HG03280 (cell line): ENCODE data around the gene NOTUM.
"Not testable (repeated sequence)": the region's sequence is repeated elsewhere in the genome, so short reads cannot be mapped to it uniquely, and the experiment has no call there.

Source experiments
- ATAC-seq: cut with Tn5 transposase; IDR thresholded peaks from one replicate; pipeline ENCODE4 v1.9.1; 2021; ENCODE audit warnings: mild to moderate bottlenecking, moderate library complexity; ENCODE audit not compliant: unreplicated experiment

NOTUM gene

DNA sequence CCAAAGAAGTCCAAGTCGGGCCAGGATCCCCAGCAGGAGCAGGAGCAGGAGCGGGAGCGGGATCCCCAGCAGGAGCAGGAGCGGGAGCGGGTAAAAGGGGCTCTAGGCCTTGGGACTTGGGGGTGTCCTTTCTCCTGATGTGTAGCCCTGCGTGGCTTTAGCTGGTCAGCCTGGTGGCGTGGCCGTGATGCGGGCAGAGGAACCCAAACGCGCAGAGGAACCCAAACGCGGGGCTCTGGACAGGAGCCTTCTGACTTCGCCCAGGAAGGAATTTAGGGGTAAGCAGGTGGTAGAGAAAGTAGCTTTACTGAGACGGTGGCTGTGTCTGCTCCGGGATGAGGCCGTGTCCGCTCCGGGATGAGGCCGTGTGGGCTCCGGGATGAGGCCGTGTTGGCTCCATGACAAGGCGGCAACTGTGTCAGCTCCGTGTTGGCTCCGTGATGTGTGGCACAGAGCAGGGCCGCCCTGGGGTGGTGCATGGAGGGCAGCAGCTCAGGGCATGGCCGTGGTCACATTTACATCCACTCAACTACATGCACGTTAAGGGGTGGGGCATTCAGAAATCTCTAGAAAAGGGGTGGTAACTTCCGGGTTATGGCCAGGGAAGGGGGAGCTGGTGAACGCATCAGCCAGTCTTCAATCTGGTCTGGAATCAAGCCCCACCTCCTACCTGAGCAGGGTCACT is 35.9 kb upstream of the NOTUM start:
- ATAC-seq: no peak

DNA sequence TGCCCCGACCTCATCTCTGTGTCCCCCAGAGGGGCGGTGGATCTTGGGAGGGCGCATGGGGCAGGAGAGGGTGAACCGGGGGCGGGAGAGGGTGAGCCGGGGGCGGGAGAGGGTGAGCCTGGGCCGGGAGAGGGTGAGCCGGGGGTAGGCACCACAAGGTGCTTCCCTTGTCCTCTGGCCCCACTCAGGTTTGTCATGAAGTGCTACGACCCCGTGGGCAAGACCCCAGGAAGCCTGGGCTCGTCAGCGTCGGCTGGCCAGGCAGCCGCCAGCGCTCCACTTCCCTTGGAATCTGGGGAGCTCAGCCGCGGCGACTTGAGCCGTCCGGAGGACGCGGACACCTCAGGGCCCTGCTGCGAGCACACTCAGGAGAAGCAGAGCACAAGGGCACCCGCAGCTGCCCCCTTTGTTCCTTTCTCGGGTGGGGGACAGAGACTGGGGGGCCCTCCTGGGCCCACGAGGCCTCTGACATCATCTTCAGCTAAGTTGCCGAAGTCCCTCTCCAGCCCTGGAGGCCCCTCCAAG is 35.3 kb upstream of the NOTUM start:
- ATAC-seq: no peak

DNA sequence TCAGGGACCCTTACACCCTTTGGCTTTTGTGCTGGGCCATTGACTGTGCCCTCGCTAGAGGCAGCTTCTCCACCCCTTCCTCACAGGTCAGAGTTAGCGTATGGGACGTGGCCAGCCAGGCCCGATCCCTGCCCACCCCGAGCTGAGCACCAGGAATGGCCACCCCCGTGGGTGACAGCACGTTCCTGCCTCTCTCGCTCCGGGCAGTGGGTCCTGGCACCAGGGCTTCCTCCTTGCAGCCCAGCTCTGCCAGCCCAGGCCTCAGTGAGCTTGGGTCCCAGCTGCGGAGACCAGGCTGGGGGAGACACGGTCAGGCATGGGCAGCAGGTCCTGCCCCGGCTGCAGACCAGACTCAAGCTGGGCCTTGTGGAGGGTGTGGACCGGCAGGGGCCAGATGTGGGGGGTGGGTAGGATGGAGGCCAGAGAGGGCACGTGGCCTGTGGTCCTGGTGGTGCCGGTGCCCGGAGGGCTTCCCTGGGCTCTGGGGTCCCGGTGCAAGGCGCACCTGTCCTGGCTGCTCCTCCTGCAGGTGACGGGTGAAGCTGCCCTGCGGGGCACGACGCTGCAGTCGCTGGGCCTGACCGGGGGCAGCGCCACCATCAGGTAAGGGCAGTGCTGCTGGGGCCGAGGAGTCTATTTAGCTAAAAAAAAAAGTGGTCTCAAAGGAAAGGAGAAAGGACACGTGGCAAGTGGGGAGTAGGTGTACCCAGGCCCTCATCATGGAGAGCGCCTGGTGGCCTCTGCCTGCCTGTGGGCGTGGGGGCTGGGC is 34.7 kb upstream of the NOTUM start:
- ATAC-seq: no peak

DNA sequence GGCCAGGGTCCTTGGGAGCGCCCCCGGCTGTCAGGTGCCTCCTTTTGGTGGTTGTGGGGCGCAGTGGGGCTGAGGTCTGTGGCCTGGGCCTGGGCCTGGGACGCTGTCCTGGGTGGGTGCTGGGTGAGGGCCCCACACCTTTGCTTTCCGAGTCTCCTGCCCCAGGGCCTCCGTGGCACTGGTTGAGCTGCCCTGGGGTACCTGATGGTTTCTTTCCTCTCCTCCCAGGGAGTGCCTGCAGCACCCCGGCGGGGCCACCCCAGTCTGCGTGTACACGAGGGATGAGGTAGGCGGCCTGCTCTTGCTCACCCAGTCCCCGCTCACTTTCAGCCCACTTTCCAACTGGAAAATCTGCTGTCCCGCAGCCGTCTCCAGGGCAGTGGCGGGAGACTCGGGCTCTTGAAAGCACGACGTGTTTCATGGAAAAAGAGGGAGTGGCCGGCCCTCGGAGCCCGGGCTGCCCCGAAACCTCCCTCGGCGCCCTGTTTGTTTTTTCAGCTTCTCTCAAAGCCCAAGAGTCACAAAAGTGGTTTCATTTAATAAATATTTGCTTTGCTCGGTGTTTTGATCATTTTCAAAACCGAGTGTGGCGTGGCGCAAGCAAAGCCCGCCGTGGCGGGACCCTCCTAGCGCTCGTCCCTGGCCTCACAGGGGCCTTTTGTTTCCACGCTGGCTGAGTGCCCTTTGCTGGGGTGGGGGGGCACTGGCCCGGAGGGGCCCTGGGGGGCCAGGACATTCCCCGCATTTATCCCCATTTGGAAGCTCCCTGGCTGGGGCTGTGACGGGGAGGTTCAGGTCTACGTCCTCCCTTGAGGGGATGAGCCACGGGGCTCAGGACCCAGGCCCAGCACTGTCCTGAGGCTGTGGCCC is 33.8 kb upstream of the NOTUM start:
- no peak for ATAC-seq

DNA sequence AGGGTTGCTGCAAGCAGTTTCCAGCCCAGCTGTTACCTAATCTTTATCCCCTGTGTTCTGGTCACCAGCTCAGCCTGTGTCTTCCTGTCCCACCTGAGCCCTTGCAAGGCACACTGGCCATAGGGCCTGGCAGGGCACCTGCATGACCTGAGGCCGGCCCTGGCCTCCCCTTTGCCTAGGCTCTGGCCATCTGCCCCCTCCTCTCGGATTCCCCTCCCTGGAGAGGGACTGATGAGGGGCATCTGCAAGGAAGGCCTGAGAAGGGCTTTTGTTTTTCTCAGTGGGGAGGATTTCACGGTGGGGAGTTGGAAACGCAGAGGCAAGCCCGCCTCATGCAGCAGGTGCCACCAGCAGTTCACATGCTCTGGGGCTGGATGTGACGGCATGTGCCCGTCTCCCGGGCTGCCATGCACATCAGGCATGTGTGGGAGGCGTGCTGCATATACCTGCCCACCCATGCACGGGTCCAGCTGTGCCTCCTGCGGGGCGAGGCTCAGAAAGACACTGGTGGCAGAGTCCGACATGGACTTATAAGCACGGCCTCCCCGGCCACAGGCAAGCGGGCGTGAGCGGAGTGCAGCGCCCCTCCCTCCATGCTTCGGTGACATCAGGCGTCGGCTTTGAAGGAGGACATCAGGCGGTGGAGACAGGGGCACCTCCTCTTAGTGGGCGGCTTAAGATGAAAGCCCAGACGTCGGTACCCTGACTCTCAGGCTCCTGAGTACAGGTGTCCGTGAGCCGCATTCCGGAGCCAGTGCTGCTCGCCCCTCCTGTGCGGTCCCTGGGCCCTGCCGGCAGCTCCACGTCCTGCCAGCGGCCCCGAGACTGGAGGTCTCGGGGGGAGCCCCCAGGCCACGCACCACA is 33.0 kb upstream of the NOTUM start:
- ATAC-seq: no peak

DNA sequence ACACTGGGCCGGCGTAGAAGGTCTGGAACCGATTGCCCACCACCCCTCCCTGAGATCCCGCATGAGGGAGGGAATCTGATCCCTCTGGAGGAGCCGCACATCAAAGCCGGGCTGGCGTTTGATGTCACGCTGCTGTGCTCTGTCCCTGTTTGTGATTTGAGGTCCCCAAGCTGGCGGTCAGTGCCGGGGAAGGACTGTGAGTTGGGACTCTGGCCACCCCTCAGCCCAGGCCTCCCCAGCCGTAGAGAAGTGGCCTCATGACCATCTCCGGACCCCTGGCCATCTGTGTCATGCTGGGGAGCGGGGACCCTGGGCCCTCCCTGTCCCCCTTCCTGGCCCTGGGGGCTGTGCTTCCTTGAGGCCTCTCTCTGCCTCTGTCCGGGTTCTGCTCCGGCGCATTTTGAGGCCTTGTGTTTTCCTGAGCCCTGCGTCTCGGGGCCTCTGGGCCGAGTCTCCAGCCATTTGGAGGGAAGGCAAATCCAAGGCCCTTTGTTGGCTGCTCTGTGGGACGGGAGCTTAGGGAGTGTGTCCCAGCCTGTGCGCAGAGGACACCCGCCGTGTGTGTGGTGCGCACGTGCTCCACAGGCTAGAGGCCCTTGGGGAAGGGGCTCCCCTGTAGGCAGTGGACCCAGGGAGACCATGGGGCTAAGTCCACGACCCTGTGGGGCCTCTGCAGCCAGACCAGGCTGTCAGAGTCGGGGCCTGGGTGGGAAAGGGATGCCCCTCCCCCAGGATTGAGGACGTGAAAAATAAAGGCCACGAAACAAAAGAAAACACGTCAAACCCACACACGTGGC is 31.5 kb upstream of the NOTUM start:
- ATAC-seq: no peak

DNA sequence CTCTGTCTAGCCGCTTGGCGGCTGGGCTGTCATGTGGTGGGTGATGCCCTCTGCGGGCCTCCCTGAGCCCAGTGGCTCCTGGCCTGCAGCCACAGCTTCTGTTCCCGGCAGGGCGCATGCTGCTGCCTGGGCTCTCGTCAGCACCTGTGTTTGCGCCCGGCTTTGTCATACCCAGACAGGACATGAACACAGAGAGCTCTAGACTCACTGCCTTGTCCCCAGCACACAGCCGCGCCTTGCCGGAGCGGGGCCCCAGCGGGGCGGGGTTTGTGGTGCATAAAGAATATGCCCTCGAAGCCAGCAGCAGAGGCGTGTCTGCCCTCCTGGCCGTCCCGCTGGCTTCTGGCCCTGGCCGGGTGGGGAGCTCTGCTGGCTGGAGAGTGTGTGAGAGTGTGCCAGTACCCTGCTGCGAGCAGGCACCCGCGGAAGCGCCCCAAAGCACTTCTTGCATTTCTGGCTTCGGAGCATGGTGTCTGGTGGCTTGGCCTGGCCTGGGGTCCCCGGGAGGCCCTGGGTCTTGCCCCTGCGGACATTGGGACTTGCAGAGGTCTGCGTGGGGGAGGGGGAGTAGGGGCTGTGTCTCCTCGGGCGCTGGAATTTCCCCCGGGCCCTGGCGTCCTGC is 30.8 kb upstream of the NOTUM start:
- ATAC-seq: no peak

DNA sequence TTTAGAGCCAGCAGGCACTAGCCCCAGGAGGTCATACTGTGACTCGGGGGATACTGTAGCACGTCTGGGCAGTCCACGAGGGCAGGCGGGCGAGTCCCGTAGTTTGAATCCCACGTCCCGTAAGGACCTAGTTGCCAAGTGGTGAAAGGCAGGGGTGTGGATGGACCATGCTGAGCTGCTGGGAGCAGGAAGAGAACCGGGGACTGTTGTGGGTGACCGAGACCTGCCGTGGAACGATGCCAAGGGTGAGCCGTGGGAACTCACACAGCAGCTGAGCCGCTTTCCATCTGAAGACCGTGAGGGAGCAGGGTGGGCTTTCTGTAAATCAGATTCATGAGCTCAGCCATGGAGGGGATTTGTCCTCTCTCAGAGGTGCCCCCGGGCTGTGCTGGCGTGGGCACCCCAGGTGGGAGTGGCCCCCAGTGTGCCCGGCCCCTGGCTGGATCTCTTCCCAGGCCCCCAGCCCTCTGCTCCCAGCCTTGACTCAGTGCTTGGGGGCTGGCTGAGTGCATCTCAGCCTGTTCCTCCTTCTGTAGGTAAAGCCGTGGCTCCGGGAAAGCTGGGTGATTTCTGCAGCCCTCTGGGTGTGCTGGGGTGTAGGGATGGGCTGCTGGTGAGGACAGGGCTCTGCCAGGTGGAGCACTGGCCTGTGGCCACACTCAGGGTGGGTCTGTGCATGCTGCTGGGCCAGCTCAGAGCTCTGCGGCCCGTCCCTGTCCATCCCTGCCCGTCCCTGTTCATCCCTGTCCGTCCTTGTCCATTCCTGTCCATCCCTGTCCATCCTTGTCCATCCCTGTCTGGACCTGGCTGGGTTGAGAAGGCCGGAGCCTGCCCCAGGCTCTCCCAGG is 30.1 kb upstream of the NOTUM start:
- no peak for ATAC-seq

DNA sequence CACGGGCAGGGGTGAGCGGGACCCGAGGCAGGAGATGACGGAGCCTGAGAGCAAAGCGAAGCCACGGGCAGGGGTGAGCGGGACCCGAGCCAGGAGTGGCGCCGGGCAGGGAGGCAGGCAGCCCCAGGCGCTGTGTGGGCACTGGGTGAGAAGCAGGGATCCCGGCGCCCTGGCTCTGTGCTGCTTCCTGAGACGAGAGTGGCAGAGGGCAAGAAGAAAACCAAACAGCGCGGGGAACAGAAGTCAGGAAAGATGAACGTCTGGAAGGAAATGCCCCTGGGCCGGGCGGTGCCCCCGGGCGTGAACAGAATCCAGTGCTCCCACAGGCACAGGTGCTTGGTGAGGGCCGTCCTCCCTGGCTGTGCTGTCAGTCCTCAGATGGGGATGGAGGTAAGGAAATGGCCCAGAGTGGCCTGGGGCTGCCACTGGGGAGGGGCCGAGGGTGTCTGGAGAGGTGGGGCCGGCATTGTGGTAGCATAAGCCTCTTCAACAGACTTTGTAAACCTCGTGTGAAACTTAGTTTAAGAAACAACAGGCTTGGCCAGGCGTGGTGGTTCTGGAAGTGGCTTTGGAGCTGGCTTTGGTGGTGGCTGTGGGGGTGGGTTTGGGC is 26.3 kb upstream of the NOTUM start:
- ATAC-seq: no peak

DNA sequence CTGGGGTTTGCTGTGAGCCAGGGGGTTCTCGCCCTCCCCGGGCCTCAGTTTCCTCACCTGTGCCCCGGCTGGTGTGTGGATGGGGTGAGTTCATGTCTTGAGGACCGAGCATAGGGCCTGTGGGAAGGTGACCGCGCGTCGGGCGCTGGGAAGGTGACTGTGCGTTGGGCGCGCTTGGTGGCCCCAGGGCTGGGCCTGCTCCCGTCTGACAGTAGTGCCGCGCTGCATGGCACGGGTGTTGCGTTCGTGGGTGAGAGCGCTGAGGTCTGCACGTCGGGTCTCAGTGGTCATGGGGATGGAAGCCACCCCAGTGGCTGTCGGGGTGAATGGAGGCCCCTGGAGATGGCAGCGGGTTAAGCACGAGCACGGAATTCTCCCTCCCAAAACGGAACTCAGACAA is 25.6 kb upstream of the NOTUM start:
- no peak for ATAC-seq

DNA sequence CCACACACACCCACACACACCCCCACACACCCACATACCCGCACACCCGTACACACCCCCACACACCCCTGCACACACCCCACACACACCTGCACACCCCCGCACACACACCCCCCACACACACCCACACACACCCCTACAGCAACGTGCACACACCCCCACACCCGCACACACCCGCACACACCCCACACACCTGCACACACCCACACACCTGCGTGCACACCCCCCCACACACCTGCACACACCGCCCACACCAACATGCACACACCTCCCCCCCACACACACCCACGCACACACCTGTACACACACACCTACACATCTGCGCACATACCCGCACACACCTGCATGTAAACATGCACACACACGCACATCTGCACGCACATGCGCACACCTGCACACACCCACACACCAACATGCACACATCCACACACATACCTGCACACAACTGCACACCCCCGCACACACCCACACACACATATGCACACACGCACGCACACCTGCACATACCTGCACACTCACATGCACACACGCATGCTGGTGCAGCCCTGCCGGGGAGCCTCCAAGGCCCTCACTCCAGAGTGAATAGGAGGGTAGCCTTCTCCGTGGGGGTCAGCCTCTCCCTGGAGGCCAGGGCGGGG is 23.9 kb upstream of the NOTUM start:
- ATAC-seq: no peak

DNA sequence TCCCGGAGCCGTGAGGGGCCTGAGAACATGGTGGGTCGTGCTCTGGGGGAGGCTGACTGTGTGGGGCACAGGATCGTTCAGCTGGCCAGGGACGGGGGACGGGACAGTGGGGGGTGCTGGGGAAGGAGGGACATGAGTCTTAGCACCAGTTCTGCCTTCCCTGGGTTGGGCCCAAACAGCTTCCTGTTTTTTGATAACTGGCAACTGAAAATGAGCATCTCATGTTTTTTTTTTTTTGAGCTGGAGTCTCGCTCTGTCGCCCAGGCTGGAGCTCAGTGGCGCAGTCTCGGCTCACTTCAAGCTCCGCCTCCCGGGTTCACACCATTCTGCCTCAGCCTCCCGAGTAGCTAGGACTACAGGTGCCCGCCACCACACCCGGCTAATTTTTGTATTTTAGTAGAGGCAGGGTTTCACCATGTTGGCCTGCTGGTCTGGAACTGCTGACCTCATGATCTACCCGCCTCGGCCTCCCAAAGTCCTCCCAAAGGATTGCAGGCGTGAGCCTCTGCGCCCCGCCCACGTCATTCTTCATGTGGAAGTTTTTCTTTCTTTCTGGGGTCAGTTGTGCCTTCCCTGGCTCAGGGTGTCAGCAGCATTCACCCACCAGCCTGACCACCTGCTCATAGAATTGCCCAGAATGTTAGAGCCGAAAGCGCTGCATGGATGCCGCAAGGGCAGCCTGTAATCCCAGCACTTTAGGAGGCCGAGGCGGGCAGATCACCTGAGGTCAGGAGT is 22.8 kb upstream of the NOTUM start:
- ATAC-seq: no peak

DNA sequence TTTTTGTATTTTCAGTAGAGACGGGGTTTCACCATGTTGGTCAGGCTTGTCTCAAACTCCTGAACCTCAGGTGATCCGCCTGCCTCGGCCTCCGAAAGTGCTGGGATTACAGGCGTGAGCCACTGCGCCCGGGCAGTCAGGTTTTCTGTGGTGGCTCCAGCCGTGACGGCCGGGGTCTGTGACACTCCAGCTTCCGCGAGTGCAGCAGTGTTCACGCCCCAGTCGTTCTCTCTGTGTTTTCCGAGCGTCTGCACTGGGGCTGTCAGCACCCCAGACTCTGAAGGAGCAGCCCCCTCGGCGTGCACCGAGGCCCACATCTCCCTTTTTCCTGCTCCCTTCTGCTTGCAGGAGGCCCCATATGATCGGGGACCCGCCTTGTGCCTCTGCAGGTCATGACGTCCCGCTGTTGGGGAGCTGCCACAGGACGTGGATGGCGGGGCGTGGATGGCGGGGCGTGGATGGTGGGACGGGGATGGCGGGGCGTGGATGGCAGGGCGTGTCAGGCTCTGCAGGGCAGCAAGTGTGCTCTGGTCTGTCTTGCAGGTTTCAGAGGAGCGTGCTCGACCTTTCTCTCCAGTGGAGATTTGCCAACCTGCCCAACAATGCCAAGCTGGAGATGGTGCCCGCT is 22.1 kb upstream of the NOTUM start:
- ATAC-seq: no peak

DNA sequence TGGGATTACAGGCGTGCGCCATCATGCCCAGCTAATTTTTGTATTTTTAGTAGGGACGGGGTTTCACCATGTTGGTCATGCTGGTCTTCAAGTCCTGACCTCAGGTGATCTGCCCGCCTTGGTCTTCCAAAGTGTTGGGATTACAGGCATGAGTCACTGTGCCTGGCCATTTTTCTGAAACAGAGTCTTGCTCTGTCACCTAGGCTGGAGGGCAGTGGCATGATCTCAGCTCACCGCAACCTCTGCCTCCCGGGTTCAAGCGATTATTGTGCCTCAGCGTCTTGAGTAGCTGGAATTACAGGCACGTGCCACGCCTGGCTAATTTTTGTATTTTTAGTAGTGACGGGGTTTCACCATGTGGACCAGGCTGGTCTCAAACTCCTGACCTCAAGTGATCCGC is 20.5 kb upstream of the NOTUM start:
- not testable (repeated sequence) for ATAC-seq

DNA sequence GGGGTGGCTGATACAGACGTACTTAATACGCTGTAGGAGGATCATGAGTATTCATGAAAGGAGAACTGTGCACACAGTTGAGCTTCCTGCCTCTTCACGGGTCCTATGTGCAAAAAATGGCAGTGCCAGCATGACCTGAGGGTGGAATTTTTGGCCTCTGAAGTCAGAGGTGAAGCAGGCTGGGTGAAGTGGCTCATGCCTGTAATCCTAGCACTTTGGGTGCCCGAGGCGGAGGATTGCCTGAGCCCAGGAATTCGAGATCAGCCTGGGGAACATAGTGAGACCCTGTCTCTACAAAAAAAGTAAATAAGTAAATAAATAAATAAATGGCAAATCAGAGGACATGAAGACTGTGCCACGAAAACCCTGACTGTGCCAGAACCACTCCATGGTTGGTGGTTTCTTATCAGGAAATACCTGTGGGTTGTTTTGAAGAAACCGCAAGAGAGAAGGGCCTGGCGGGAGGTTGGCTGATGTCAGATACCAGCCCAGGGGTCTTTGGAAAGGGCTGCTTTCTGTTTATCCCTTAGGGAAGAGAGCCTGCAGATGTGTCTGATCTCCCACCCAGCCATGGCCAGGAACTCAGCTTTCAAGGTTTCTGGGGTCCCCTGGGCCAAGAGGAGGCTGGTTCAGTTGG is 19.8 kb upstream of the NOTUM start:
- no peak for ATAC-seq

DNA sequence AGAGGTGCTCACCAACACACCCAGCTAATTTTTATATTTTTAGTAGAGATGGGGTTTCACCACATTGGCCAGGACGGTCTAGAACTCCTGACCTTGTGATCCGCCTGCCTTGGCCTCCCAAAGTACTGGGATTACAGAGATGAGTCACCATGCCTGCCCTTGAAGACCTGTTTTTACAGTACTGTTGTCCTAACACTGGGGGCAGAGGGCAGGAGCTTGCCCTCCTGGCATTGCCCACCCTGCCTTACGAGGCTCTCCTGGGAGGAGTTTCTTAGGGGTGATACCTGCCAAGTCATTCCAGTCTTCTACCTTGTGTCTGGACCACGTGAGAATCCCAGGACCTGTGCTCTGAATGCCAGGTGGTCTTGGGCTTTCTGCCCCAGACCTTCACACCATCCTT is 19.1 kb upstream of the NOTUM start:
- no peak for ATAC-seq
